ENCODE measurements around the gene TARS3.

The TARS3 gene

GRCh38 chr15:101623367-101624304 lies 100.6 kb downstream of the TARS3 start:
- no peak for DNase-seq (ENCODE audit: low spot score)

DNA sequence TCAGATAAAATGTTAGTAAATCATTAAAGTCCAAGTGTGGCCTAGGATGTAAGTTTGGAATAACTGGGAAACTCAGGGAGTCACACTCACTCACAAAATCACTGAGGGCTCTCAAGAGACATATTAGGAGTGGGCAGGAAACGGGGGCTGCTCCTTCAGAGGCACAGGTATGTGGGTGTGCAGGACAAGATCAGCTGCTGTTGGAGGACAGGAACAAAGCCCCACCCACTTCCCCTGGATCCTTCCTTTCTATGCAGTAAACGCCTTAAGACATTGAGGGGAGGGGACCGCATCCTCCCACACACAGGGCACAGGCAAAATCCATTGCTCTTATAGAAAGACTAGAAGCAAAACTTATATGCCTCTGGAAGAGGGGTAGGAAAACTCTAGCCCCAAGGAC lies 102.3 kb downstream of the TARS3 start:
- no peak for DNase-seq (ENCODE audit: low spot score)

DNA sequence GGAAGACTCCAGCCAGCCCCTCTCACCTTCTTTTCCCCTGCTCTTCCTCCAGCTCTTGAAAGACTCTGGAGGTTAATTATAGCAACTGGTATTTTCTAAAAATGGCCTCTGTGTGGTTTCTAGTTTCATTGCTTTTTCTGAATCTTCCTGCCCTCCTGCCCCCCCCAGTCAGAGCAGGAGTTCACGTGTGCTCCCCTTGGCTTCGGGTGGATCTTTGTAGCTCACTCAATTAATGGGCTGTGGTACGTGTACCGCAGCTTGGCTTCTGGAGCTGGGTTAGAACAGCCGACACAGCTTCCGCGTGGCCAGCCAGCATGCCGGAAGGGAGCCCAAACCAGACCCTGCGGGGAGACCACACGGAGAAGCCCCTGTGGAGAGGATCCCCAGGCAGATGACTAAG lies 103.6 kb downstream of the TARS3 start:
- no peak for DNase-seq (ENCODE audit: low spot score)

- DNase-seq (ENCODE audit: low spot score): no peak
These were observed 104.7 kb downstream of the TARS3 start for GRCh38 chr15:101619615-101619865.

GRCh38 chr15:101618851-101619614 lies 105.2 kb downstream of the TARS3 start:
- no peak for DNase-seq (ENCODE audit: low spot score)

GRCh38 chr15:101618076-101618475 lies 106.2 kb downstream of the TARS3 start:
- no peak for DNase-seq (ENCODE audit: low spot score)

- no peak for DNase-seq (ENCODE audit: low spot score)
These were observed 106.8 kb downstream of the TARS3 start for GRCh38 chr15:101617390-101617965.

DNA sequence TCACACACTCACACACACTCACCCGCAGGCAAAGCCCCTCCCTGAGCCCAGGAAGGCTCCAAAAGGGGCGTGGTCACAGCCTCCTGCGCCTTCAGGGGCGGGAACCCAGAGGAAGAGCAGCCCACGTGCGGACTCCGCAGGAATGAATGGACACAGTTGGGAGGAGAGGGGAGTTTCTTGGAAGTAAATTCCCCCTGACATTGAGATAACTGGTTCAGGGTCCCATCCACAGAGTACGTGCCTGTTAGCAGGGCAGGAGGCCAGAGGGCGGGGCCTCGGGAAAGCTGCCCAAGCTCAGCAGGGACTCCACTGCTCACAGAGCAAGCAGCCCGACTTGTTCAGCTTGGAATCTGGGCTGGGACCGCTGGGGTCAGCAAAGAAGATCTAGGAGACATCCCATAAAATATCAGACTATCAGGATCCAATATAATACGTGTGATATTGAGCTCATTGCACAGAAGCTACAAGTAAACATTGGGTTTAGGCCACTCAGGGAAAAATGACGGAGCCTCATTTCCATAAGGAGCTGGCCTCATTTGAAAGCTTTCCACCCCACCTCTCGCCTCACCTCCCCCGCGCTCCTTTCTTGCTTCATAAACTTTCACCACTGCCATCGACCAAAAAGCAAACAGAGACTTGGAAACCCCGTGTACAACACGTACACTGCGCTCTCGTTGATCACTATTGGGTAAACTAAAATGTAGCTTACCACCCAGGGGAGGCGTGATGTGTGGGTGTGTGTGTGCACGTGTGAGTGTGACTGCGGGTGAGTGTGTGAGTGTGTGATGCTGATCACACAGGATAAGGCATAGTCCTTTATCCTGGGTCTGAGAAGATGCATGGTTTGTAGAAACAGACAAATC lies 108.1 kb downstream of the TARS3 start:
- DNase-seq (ENCODE audit: low spot score): no peak

DNA sequence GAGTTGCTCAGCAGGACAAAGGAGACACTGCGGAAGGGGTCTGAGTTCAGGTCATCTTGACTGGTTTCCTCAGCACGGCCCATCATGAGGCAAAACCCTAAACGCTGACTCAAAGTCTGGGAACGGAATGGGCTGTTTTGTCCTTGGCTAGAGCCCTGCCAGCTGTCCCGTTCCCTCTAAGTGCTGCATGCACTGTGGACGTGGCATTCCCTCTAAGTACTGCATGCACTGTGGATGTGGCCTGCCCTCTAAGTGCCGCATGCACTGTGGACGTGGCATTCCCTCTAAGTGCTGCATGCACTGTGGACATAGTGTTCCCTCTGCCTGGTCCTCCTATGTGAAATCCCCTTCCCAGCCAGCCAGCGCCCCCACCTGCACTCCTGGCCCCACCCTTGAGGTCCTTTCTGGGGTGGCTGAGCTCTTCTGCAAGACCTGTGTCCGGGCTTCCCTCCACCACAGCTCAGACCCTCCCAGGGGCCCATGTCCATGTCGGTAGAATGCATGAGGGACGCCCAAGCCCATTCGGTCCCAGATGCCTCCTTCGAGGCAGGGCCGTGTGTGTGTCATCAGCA lies 108.8 kb downstream of the TARS3 start:
- no peak for DNase-seq (ENCODE audit: low spot score)

GRCh38 chr15:101614761-101615160 lies 109.5 kb downstream of the TARS3 start:
- no peak for DNase-seq (ENCODE audit: low spot score)

GRCh38 chr15:101614001-101614585 lies 110.2 kb downstream of the TARS3 start:
- DNase-seq (ENCODE audit: low spot score): no peak

GRCh38 chr15:101613130-101614000 lies 110.9 kb downstream of the TARS3 start:
- no peak for DNase-seq (ENCODE audit: low spot score)

DNA sequence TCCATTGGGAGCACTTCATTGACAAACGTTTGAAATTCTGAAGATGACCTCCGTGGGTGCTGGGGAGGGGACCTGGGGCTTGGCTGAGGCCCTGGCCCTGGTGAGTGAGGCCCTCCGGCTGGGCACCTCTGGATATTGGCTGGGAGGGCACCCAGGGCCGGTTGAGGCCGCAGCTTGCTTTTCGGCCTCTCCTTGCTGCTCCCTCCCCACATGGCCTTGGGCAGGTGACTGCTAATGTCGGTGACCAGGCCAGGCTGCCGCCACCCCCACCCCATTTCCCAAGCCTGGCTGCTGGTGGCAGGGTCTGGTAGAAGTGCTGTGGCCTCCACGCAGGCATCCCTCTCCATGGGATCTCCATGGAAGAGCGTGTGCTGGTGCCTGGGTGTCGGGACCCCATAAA lies 111.6 kb downstream of the TARS3 start:
- no peak for DNase-seq (ENCODE audit: low spot score)

DNA sequence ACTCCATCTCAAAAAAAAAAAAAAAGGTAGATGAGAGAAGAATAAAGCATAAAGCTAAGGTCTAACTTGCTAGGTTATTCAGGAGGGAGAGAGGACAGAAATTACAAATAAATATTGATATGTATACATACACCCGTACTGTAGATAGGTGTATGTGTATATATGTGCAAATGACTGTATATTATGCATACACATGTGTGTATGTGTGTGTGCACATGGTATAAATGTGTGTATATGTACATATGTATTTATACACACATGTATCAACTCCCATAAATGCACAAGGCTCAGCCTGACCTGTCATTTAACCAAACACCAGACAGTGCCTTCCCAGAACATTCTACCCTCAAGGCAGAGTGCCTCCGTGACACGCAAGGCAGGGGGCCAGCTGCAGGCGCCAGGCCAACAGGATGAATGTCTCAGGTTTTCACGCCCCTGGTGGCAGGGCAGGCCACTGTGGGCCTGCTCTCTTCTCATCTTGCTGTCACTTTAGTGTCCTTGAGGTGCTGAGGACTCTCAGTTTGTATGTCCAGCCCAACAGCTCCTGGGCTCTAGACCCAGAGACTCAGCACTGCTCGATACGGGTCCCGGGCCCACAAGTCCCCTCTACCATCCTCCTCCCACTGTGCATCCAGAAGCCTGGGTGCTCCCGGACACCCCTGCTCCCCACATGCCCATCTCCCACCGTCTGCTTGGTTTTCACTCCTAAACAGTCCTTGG lies 112.5 kb downstream of the TARS3 start:
- DNase-seq (ENCODE audit: low spot score): no peak

- DNase-seq (ENCODE audit: low spot score): no peak
These were observed 113.3 kb downstream of the TARS3 start for GRCh38 chr15:101611007-101611406.

- no peak for DNase-seq (ENCODE audit: low spot score)
These were observed 113.7 kb downstream of the TARS3 start for GRCh38 chr15:101610611-101611000.

- no peak for DNase-seq (ENCODE audit: low spot score)
These were observed 114.3 kb downstream of the TARS3 start for GRCh38 chr15:101609742-101610610.

GRCh38 chr15:101608201-101608600 lies 116.1 kb downstream of the TARS3 start:
- DNase-seq (ENCODE audit: low spot score): no peak

DNA sequence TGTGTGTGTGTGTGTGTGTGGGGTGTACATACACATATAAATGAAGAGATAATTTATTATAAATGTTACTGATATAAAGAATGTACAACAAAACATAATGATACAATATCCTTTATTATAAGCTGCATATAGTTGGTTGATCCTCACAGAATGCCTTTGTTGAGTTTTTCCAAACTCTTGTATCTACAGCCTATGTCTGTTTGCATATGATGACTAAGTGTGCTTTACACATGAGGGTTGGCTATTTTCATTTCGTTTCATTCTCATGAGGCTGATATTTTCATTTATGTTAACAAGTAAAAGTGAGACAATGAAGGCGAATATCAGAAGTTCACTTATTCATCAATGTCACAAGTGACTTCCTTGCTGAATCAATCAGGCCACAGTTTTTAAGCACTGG lies 117.2 kb downstream of the TARS3 start:
- no peak for DNase-seq (ENCODE audit: low spot score)
